Neural cell (in vitro differentiated cells): ENCODE measurements around the gene PMAIP1.

Experiments
- CTCF ChIP-seq: fragments of 450-650 bp; IDR thresholded peaks from 2 replicates; pipeline ENCODE4 v1.5.1; 2014; ENCODE audit warnings: antibody characterized with exemption, mild to moderate bottlenecking, moderate library complexity; ENCODE audit not compliant: poor library complexity, severe bottlenecking
- POLR2AphosphoS5 ChIP-seq: IDR thresholded peaks from 2 replicates; pipeline ENCODE4 v1.6.1; 2012
- RAD21 ChIP-seq: fragments of 450-650 bp; conservative IDR thresholded peaks from 2 replicates; pipeline ENCODE4 v1.6.1; 2014; ENCODE audit warnings: antibody characterized with exemption, mild to moderate bottlenecking, moderate library complexity
- REST ChIP-seq: IDR thresholded peaks from 2 replicates; pipeline ENCODE4 v1.6.1; 2012; ENCODE audit warnings: borderline replicate concordance
- TAF1 ChIP-seq: IDR thresholded peaks from 2 replicates; pipeline ENCODE4 v1.6.1; 2012; ENCODE audit warnings: low read depth

GRCh38 chr18:59932401-59932800 lies 32.6 kb downstream of the PMAIP1 start:
- TF ChIP-seq RAD21 (no peak), CTCF (no peak), TAF1 (no peak), POLR2AphosphoS5 (no peak), REST (no peak)
